ENCODE data around the gene TGM6.
A peak's percentile ranks its signal among the peaks of the same experiment; 100 is the strongest.

The TGM6 gene

DNA sequence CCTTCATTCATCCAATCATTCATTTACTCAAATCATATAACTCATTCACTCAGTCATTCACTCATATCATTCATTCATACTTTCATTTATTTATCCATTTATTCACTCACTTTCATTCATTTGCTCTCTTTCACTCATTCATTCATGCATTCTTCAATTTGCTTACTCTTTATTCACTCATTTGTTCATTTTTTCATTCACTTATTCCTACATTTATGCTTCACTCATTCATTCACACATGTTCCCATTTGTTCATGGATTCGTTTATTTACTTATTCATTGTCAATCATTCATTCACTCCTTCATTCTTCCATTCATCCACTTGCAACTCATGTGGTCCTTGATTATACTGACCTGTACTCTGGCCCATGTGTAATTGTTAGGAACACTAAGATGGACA is 50.5 kb downstream of the TGM6 start:
- TF ChIP-seq, protein P1, sequence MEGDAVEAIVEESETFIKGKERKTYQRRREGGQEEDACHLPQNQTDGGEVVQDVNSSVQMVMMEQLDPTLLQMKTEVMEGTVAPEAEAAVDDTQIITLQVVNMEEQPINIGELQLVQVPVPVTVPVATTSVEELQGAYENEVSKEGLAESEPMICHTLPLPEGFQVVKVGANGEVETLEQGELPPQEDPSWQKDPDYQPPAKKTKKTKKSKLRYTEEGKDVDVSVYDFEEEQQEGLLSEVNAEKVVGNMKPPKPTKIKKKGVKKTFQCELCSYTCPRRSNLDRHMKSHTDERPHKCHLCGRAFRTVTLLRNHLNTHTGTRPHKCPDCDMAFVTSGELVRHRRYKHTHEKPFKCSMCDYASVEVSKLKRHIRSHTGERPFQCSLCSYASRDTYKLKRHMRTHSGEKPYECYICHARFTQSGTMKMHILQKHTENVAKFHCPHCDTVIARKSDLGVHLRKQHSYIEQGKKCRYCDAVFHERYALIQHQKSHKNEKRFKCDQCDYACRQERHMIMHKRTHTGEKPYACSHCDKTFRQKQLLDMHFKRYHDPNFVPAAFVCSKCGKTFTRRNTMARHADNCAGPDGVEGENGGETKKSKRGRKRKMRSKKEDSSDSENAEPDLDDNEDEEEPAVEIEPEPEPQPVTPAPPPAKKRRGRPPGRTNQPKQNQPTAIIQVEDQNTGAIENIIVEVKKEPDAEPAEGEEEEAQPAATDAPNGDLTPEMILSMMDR (IDR thresholded peaks at IDR 0.05) = no peak

DNA sequence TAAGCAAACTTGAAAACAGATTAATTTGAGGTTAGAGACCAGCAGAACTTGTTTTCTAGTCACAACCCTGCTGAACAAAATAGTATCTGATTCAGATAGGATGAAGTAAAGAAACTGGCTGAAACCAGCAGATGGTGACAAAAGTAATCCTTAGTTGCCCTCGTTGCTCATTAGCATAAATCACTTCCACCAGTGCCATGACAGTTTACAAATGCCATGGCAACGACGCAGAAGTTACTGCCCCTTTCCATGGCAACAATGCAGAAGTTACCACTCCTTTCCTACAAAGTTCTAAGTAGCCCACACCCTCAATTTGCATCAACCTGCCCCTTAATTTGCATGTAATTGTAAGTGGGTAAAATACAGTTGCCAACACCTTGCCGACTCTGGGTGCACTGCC is 66.1 kb downstream of the TGM6 start:
- TF ChIP-seq, protein P1 (IDR thresholded peaks at IDR 0.05) = no peak

DNA sequence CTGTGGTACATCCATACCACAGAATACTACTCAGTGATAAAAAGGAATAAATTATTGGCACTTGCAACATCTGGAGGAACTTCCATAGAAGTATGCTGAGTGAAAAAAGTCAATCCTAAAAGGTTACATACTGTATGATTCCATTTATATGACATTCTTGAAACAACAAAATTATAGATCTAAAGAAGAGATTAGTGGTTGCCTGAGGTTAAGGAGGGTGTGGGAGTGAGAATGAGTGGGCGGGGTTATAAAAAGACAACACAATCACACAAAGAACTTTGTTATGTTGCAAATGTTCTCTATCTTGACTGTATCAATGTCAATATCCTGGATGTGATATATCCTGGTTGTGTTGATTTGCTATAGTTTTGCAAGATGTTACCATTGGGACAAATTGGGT is 68.7 kb downstream of the TGM6 start:
- TF ChIP-seq, protein P1 (IDR thresholded peaks at IDR 0.05) = no peak

DNA sequence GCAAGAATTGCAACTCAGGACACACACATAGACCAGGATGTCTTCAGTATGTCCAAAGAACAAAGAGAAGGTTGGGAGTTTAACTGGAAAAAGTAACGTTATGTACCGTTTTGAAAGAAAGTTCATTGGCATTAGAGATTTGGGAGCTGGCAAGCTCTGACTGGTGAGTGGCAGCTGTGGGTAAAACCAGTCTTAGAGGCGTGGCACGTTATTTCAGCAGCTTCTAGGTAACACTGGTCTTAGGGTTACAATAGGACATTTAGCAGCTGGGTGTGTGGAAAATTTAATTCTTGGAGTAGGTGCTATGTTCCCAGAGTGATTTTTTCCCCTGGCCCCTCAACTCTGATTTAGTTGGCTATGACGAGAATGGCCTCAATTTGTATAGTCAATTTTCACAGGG is 70.7 kb downstream of the TGM6 start:
- TF ChIP-seq, protein P1 (IDR thresholded peaks at IDR 0.05) = no peak

DNA sequence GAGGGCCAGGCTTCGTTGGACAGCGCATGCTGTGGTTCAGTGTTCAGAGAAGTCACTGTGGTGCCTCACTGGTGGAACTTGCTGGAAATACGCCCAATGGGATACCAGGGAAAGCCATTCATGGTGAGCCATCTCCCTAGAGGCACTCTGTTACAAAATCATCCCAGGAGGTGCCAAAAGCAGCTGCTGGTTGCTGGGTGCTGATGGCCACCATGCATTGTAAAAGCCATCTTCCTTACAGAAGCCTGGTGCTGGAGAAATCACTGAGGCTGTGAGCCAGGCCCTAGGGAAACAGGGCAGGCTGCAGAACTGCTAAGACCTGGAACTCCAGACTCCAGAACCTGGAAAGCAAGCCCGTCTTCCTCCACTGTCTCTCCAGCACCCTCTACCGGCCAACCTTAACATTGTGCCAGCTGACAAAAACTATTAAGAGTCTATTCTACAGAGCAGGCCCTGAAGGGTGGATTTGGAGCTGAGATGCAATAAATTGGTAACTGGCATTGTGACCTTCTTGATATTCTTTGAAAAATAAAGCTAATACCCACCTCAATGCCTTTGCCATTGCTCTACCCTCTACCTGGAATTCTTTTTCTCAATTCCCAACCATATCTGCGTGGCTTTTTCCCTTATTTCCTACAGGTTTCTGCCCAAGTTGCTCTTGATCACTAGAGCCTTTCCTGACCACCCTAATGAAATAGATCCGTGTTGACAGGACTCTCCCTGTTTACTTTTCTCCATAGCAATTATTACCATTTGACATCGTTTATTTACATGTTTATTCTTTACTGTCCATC is 71.4 kb downstream of the TGM6 start:
- TF ChIP-seq, protein P1 (IDR thresholded peaks at IDR 0.05) = peak; percentile 87

DNA sequence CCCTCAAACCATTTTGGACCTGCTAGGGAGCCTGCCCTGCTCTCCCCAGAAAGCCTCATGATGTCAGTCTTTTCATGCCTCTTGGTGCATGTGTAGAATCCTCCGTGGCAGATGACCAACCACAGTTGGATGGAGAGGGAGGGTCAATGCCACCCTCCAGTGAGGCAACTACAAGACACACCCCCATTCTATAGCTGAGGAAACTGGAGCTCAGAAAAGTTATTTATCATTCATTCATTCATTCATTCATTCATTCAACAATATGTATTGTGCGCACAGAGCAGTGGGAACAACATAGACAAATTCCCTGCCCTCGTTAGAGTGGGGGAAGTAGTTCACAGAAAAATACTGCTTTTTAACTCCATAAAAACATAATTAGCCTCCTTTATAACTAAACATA is 73.1 kb downstream of the TGM6 start:
- TF ChIP-seq, protein P1 (IDR thresholded peaks at IDR 0.05) = no peak

DNA sequence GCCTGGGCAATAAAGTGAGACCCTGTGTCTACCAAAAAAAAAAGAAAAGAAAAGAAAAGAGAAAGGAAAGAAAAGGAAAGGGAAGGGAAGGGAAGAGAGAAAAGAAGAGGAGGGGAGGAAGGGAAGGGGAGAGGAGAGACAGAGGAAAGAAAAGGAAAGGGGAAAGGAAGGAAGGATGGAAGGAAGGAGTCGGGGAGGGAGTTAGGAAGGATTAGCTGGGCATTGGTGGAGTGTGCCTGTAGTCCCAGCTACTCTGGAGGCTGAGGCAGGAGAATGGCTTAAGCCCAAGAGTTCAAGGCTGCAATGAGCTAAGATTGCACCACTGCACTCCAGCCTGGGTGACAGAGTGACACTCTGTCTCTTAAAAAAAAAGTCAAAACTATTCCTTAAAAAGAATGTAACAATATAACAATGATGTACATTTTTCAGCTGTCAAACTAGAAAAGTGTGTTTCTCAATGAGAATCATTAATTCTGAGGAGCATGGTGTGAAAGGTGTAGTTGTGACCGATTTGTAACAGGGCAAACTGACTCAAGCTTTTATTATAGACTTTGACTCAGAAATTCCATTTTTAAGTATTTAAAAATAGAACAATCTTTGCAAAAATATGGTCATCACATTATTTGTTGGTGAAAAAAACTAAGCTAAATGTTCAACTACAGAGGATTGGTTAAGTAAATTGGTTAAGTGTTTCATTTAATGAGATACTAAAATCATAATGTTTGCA is 75.2 kb downstream of the TGM6 start:
- TF ChIP-seq, protein P1 (IDR thresholded peaks at IDR 0.05) = no peak

Data from LNCAP (cell line).